H9 (cell line): ENCODE results near the gene RNPEPL1. TPM values are rescaled to one million over a fixed set of nuclear protein-coding genes. Genes with fewer than 3 reads are reported as not detected.

ENCODE experiments used
- DNase-seq: peaks from one replicate; pipeline ENCODE4 v3.0.0-alpha.2; 2017
- H2AFZ ChIP-seq: one replicate; pipeline ENCODE4 v1.6.1; 2013; ENCODE audit warnings: mild to moderate bottlenecking, low read length, control low read depth, moderate library complexity
- H2AK5ac ChIP-seq: 2 replicates; pipeline ENCODE4 v1.6.1; 2013; ENCODE audit warnings: low read length, control low read depth, mixed read lengths; ENCODE audit not compliant: insufficient read length
- H2BK120ac ChIP-seq: one replicate; pipeline ENCODE4 v1.6.1; 2013; ENCODE audit warnings: low read depth, mild to moderate bottlenecking, low read length, control low read depth, inconsistent platforms; ENCODE audit not compliant: poor library complexity, severe bottlenecking
- H2BK12ac ChIP-seq: 2 replicates; pipeline ENCODE4 v1.6.1; 2013; ENCODE audit warnings: low read length, control low read depth, mixed read lengths, low read depth; ENCODE audit not compliant: insufficient read length
- H2BK15ac ChIP-seq: 2 replicates; pipeline ENCODE4 v1.6.1; 2013; ENCODE audit warnings: low read depth, low read length, control low read depth
- H2BK20ac ChIP-seq: one replicate; pipeline ENCODE4 v1.6.1; 2013; ENCODE audit warnings: low read depth, mild to moderate bottlenecking, low read length, control low read depth, inconsistent platforms; ENCODE audit not compliant: poor library complexity, severe bottlenecking
- H2BK5ac ChIP-seq: 2 replicates; pipeline ENCODE4 v1.6.1; 2013; ENCODE audit warnings: low read length, control low read depth, mixed read lengths; ENCODE audit not compliant: insufficient read length
- H3K14ac ChIP-seq: 2 replicates; pipeline ENCODE4 v1.6.1; 2013; ENCODE audit warnings: low read length, control low read depth; ENCODE audit not compliant: insufficient read depth
- H3K18ac ChIP-seq: 2 replicates; pipeline ENCODE4 v1.6.1; 2013; ENCODE audit warnings: low read depth, mild to moderate bottlenecking, mixed read lengths, low read length, control low read depth; ENCODE audit not compliant: insufficient read length
- H3K23ac ChIP-seq: 2 replicates; pipeline ENCODE4 v1.6.1; 2013; ENCODE audit warnings: low read length, control low read depth, mixed read lengths, low read depth; ENCODE audit not compliant: insufficient read length
- H3K23me2 ChIP-seq: 2 replicates; pipeline ENCODE4 v1.6.1; 2013; ENCODE audit warnings: low read depth, mild to moderate bottlenecking, mixed read lengths, low read length, control low read depth; ENCODE audit not compliant: insufficient read length, poor library complexity, severe bottlenecking
- H3K27ac ChIP-seq: 2 replicates; pipeline ENCODE4 v1.5.1; 2013; ENCODE audit warnings: low read length, control low read depth, mixed read lengths, low read depth; ENCODE audit not compliant: insufficient read length
- H3K27me3 ChIP-seq: 2 replicates; pipeline ENCODE4 v1.6.1; 2013; ENCODE audit warnings: low read length, control low read depth, inconsistent platforms; ENCODE audit not compliant: insufficient read depth
- H3K4ac ChIP-seq: 2 replicates; pipeline ENCODE4 v1.6.1; 2013; ENCODE audit warnings: low read depth, mild to moderate bottlenecking, control low read depth, inconsistent platforms, low read length, moderate library complexity
- H3K4me1 ChIP-seq: 2 replicates; pipeline ENCODE4 v1.6.1; 2013; ENCODE audit warnings: low read length, control low read depth, inconsistent platforms; ENCODE audit not compliant: insufficient read depth
- H3K4me2 ChIP-seq: 2 replicates; pipeline ENCODE4 v1.6.1; 2013; ENCODE audit warnings: low read length, control low read depth, mixed read lengths; ENCODE audit not compliant: insufficient read length, insufficient read depth
- H3K56ac ChIP-seq: 2 replicates; pipeline ENCODE4 v1.6.1; 2013; ENCODE audit warnings: low read depth, mild to moderate bottlenecking, mixed read lengths, low read length, control low read depth; ENCODE audit not compliant: insufficient read length
- H3K79me1 ChIP-seq: 2 replicates; pipeline ENCODE4 v1.6.1; 2013; ENCODE audit warnings: low read depth, mild to moderate bottlenecking, moderate library complexity, low read length, control low read depth, inconsistent platforms; ENCODE audit not compliant: insufficient read depth, poor library complexity, severe bottlenecking
- H3K79me2 ChIP-seq: 2 replicates; pipeline ENCODE4 v1.6.1; 2013; ENCODE audit warnings: low read length, control low read depth, inconsistent platforms; ENCODE audit not compliant: insufficient read depth
- H3K9ac ChIP-seq: 2 replicates; pipeline ENCODE4 v1.6.1; 2013; ENCODE audit warnings: low read length, control low read depth, mixed read lengths; ENCODE audit not compliant: insufficient read length; ENCODE audit errors: extremely low read depth
- H3K9me3 ChIP-seq: one replicate; pipeline ENCODE4 v1.6.1; 2013; ENCODE audit warnings: low read depth, low read length, inconsistent platforms; ENCODE audit not compliant: control insufficient read depth
- H3T11ph ChIP-seq: one replicate; pipeline ENCODE4 v1.6.1; 2013; ENCODE audit warnings: mild to moderate bottlenecking, low read length, control low read depth, inconsistent platforms
- H4K20me1 ChIP-seq: one replicate; pipeline ENCODE4 v1.6.1; 2013; ENCODE audit not compliant: control insufficient read depth, insufficient read length, insufficient read depth
- H4K5ac ChIP-seq: 2 replicates; pipeline ENCODE4 v1.6.1; 2013; ENCODE audit warnings: low read depth, mild to moderate bottlenecking, mixed read lengths, low read length, control low read depth; ENCODE audit not compliant: insufficient read length
- H4K8ac ChIP-seq: replicated peaks from 2 replicates; pipeline ENCODE4 v1.6.1; 2013; ENCODE audit warnings: low read length, control low read depth, mixed read lengths, low read depth; ENCODE audit not compliant: insufficient read length
- H4K91ac ChIP-seq: 2 replicates; pipeline ENCODE4 v1.6.1; 2013; ENCODE audit warnings: low read depth, mild to moderate bottlenecking, moderate library complexity, mixed read lengths, low read length, control low read depth; ENCODE audit not compliant: insufficient read length
- H3K27ac Mint-ChIP-seq, 3 experiments: 2 replicates in 2 of 3; 3 replicates in 1 of 3; pipeline ENCODE4 v1.8.0; 2020 to 2021; ENCODE audit warnings: mixed read lengths in 3 of 3, mild to moderate bottlenecking in 1 of 3, moderate library complexity in 1 of 3
- H3K27me3 Mint-ChIP-seq: 2 replicates; pipeline ENCODE4 v1.8.0; 2021; ENCODE audit warnings: low read depth, mild to moderate bottlenecking, moderate library complexity, mixed read lengths
- H3K36me3 Mint-ChIP-seq, 3 experiments: 2 replicates in 2 of 3; 3 replicates in 1 of 3; pipeline ENCODE4 v1.8.0; 2020 to 2021; ENCODE audit warnings: low read depth in 3 of 3, mixed read lengths in 3 of 3; ENCODE audit not compliant: insufficient read depth in 1 of 3
- H3K4me1 Mint-ChIP-seq, 2 experiments: 2 replicates each; pipeline ENCODE4 v1.8.0; 2020; ENCODE audit warnings: mixed read lengths in 2 of 2
- H3K4me3 Mint-ChIP-seq, 2 experiments: 2 replicates in 1 of 2; 3 replicates in 1 of 2; pipeline ENCODE4 v1.8.0; 2020 to 2021; ENCODE audit warnings: mild to moderate bottlenecking in 2 of 2, mixed read lengths in 2 of 2, moderate library complexity in 1 of 2
- H3K9me3 Mint-ChIP-seq, 2 experiments: 2 replicates in 1 of 2; 3 replicates in 1 of 2; pipeline ENCODE4 v1.8.0; 2020; ENCODE audit warnings: mild to moderate bottlenecking in 2 of 2, mixed read lengths in 2 of 2, moderate library complexity in 1 of 2
- CTCF ChIP-seq: fragments of 200-600 bp; sonication (generic); conservative IDR thresholded peaks from 3 replicates; pipeline ENCODE4 v1.8.0; 2021; ENCODE audit warnings: antibody characterized with exemption, mild to moderate bottlenecking
- WGBS: extraction: QIAGEN DNeasy Blood & Tissue Kit; methylation state at CpG from one replicate; pipeline ENCODE4 v1.1.7; 2013; ENCODE audit warnings: missing lambda C conversion rate, low lambda C conversion rate, mixed read lengths; ENCODE audit not compliant: insufficient read length; ENCODE audit errors: extremely low coverage; 5-methylcytosine and 5-hydroxymethylcytosine counted together
- total RNA-seq: library from RNA; stranded (reverse); gene quantifications from 2 replicates; pipeline ENCODE4 v1.2.1, GENCODE V29; 2021

The RNPEPL1 gene
- total RNA-seq, 1 experiment from 2014 or later, result 22.5 TPM

GRCh38 chr2:240599141-240599583, 30.9 kb downstream of the RNPEPL1 start:
- Mint-ChIP-seq H3K27ac (no peak overlapping the region), H3K4me1 (no peaks in the 10 kb centered on the region), H3K36me3 (peaks cover 0 to 13% (median 0%) of the 10 kb centered on the region in 3 experiments; a peak in 3 of 7 replicates), H3K27me3 (no peaks in the 10 kb centered on the region), H3K9me3 (no peaks in the 10 kb centered on the region), H3K4me3 (no peak overlapping the region)
- Histone ChIP-seq H2AK5ac (no peak overlapping the region), H3K27ac (no peak overlapping the region), H2BK120ac (no peak overlapping the region), H4K5ac (no peak overlapping the region), H3K79me1 (no peaks in the 10 kb centered on the region), H4K8ac (no peak overlapping the region), H2BK15ac (no peak overlapping the region), H3T11ph (no peak overlapping the region), H3K18ac (no peak overlapping the region), H3K4ac (no peak overlapping the region), H3K23me2 (no peaks in the 10 kb centered on the region), H3K9ac (no peak overlapping the region), H3K23ac (no peak overlapping the region), H4K20me1 (no peaks in the 10 kb centered on the region), H2BK5ac (no peak overlapping the region), H3K79me2 (no peaks in the 10 kb centered on the region), H3K14ac (no peak overlapping the region), H3K27me3 (no peaks in the 10 kb centered on the region), H4K91ac (no peak overlapping the region), H3K4me2 (no peak overlapping the region), H3K9me3 (no peaks in the 10 kb centered on the region), H2BK20ac (no peak overlapping the region), H3K4me1 (no peaks in the 10 kb centered on the region), H3K56ac (no peak overlapping the region), H2BK12ac (no peak overlapping the region), H2AFZ (no peak overlapping the region)
- DNase-seq, result no peak
- no CpG with 5 or more reads among the region's 11 CpGs for WGBS
- no peak for TF ChIP-seq CTCF
